K562 (cell line): ENCODE measurements around the gene SLC37A3. TPM values are rescaled to one million over a fixed set of nuclear protein-coding genes. Genes with fewer than 3 reads are reported as not detected.

Experiments
- ATAC-seq: fragments of 200-7000 bp; cut with Tn5 transposase; 3 replicates; pipeline ENCODE4 v1.9.1; 2020; ENCODE audit warnings: moderate library complexity
- BruUV-seq: library from RNA; stranded (reverse); fragments of 400-500 nt; replicated peaks from 2 replicates; lab custom pipeline; 2021; lab: Mats Ljungman, UMichigan
- CTCF ChIA-PET: fragments of 300-600 bp; formaldehyde crosslinking; extraction: SDS; loops from one replicate; lab custom pipeline; 2021; ENCODE audit warnings: low intra/inter-chr PET ratio; lab: Yijun Ruan, JAX
- POLR2A ChIA-PET: fragments of 300-600, 350-650 bp; sonication (Branson Sonifier 250); formaldehyde crosslinking; extraction: SDS; loops from one replicate; lab custom pipeline; 2021; ENCODE audit warnings: antibody characterized with exemption, inconsistent platforms; lab: Yijun Ruan, JAX
- DNase-seq, 4 experiments: peaks; one replicate each; pipeline versions ENCODE4 v3.0.0 to v3.0.0-alpha.2; 2011 to 2018; ENCODE audit warnings: low spot score in 3 of 4, mixed read lengths in 3 of 4; ENCODE audit errors: extremely low read depth in 1 of 4
- FAIRE-seq: peaks from 2 replicates; lab custom pipeline; 2011; peaks lifted over from hg19 to GRCh38; lab: Jason Lieb, UNC
- H2AFZ ChIP-seq: 2 replicates; pipeline ENCODE4 v1.6.0; 2011; ENCODE audit warnings: low read depth, low read length, control low read depth, inconsistent platforms
- H3K27ac ChIP-seq: fragments of 200-600 bp; 3 replicates; pipeline ENCODE4 v1.8.0; 2011; ENCODE audit warnings: low read depth, mild to moderate bottlenecking, control low read depth, inconsistent platforms, low read length, moderate library complexity, mixed read lengths; ENCODE audit errors: extremely low read depth
- H3K27me3 ChIP-seq, 2 experiments: fragments of 300-600 bp in 1 of 2; 2 replicates in 1 of 2; 3 replicates in 1 of 2; pipeline versions ENCODE4 v1.6.0 to v1.8.0; 2011; ENCODE audit warnings: inconsistent platforms in 2 of 2, low read length in 2 of 2, mild to moderate bottlenecking in 1 of 2, mixed read lengths in 1 of 2, moderate library complexity in 1 of 2; ENCODE audit not compliant: control insufficient read depth in 2 of 2, insufficient read depth in 2 of 2
- H3K36me3 ChIP-seq: fragments of 300-600 bp; 3 replicates; pipeline ENCODE4 v1.8.0; 2011; ENCODE audit warnings: mild to moderate bottlenecking, low read length, inconsistent platforms; ENCODE audit not compliant: control insufficient read depth, insufficient read depth
- H3K4me1 ChIP-seq, 2 experiments: fragments of 200-600 bp in 1 of 2; replicated peaks in 1 of 2; 2 replicates in 1 of 2; 3 replicates in 1 of 2; pipeline versions ENCODE4 v1.5.1 to v1.8.0; 2011; ENCODE audit warnings: inconsistent platforms in 2 of 2, low read length in 2 of 2, mild to moderate bottlenecking in 1 of 2, mixed read lengths in 1 of 2, moderate library complexity in 1 of 2; ENCODE audit not compliant: control insufficient read depth in 2 of 2, insufficient read depth in 2 of 2
- H3K4me2 ChIP-seq: 2 replicates; pipeline ENCODE4 v1.6.1; 2011; ENCODE audit warnings: low read length, control low read depth, inconsistent platforms, mixed read lengths; ENCODE audit not compliant: insufficient read depth
- H3K4me3 ChIP-seq: fragments of 200-600 bp; sonication (generic), shearing (Covaris generic); 2 replicates; pipeline ENCODE4 v1.5.1; 2016; ENCODE audit warnings: control low read depth, inconsistent platforms
- H3K79me2 ChIP-seq: fragments of 200-600 bp; 3 replicates; pipeline ENCODE4 v1.8.0; 2011; ENCODE audit warnings: low read length, inconsistent platforms; ENCODE audit not compliant: control insufficient read depth, insufficient read depth
- H3K9ac ChIP-seq, 2 experiments: 2 replicates each; pipeline versions ENCODE4 v1.6.0 to v1.6.1; 2011; ENCODE audit warnings: low read depth in 2 of 2, low read length in 2 of 2, control low read depth in 1 of 2, inconsistent platforms in 1 of 2, mild to moderate bottlenecking in 1 of 2, mixed read lengths in 1 of 2; ENCODE audit not compliant: insufficient read depth in 1 of 2
- H3K9me1 ChIP-seq: one replicate; pipeline ENCODE4 v1.6.0; 2011; ENCODE audit warnings: inconsistent platforms, mild to moderate bottlenecking, low read length, moderate library complexity; ENCODE audit not compliant: control insufficient read depth, insufficient read depth
- H3K9me3 ChIP-seq: replicated peaks from 2 replicates; pipeline ENCODE4 v1.5.1; 2011; ENCODE audit warnings: low read depth, low read length, inconsistent platforms; ENCODE audit not compliant: control insufficient read depth, insufficient read depth
- H4K20me1 ChIP-seq: replicated peaks from 2 replicates; pipeline ENCODE4 v1.6.1; 2011; ENCODE audit warnings: low read length, inconsistent platforms, mixed read lengths; ENCODE audit not compliant: control insufficient read depth, insufficient read depth
- IRF2 ChIP-seq: sonication (generic); formaldehyde crosslinking; IDR thresholded peaks from 2 replicates; pipeline ENCODE4 v1.8.1; 2022; ENCODE audit warnings: mild to moderate bottlenecking, missing genetic modification reagents
- MEF2A ChIP-seq: IDR thresholded peaks from 2 replicates; pipeline ENCODE4 v1.6.1; 2011; ENCODE audit warnings: low read depth, mild to moderate bottlenecking, low read length, moderate library complexity; ENCODE audit not compliant: control insufficient read depth
- OTX1 ChIP-seq: fragments of 450-650 bp; formaldehyde crosslinking; IDR thresholded peaks from 2 replicates; pipeline ENCODE4 v1.4.0; 2022; ENCODE audit warnings: mild to moderate bottlenecking
- SETDB1 ChIP-seq: IDR thresholded peaks from one replicate; pipeline ENCODE4 v1.6.1; 2012; ENCODE audit warnings: low read length, control low read depth, inconsistent platforms
- SREBF1 ChIP-seq: fragments of 150-350 bp; IDR thresholded peaks from 2 replicates; pipeline ENCODE4 v1.6.1; 2014; ENCODE audit warnings: antibody characterized with exemption, low read depth, low read length, borderline replicate concordance
- TBL1XR1 ChIP-seq, 2 experiments: IDR thresholded peaks; 2 replicates each; pipeline ENCODE4 v1.6.1; 2012; ENCODE audit warnings: improper control_type of control experiment in 2 of 2, low read length in 2 of 2, mild to moderate bottlenecking in 1 of 2
- ZNF695 ChIP-seq: fragments of 450-650 bp; formaldehyde crosslinking; IDR thresholded peaks from 2 replicates; pipeline ENCODE4 v1.4.0; 2020; ENCODE audit warnings: mild to moderate bottlenecking, moderate library complexity
- WGBS: fragments of 100-300 bp; shearing (Covaris generic); methylation state at CpG from one replicate; pipeline ENCODE4 v1.1.6; 2016; ENCODE audit warnings: low coverage, mixed read lengths; ENCODE audit not compliant: insufficient coverage; ENCODE audit errors: missing lambda C conversion rate; 5-methylcytosine and 5-hydroxymethylcytosine counted together
- in situ Hi-C: fragments of 300-500 bp; cut with MboI; formaldehyde crosslinking; loops from 4 replicates; pipeline ENCODE4 v1.15.0; 2018; ENCODE audit warnings: inconsistent platforms, mixed read lengths
- intact Hi-C: fragments of 100-400 bp; cut with micrococcal nuclease; formaldehyde crosslinking; loops from 2 replicates; pipeline ENCODE4 v1.14.2; 2022
- polyA plus RNA-seq, 8 experiments: library from polyadenylated mRNA; depleted of rRNA in 4 of 8; stranded (reverse) in 5 of 8; unstranded in 3 of 8; fragments of >200 nt; fragmentation: Nextera tagmentation in 2 of 8; fragmentation: Illumina TruSeq in 1 of 8; extraction: Ambion mirVana in 2 of 8; extraction: Trizol in 1 of 8; gene quantifications; 2 replicates each; pipeline versions ENCODE4 v1.2.1 to v1.2.3, GENCODE V29; 2011 to 2014; ENCODE audit warnings: inconsistent platforms in 1 of 8, missing spikeins in 1 of 8
- total RNA-seq, 7 experiments: library from RNA; depleted of rRNA in 6 of 7; stranded (reverse); fragments of >200 nt in 6 of 7; fragmentation: Illumina TruSeq in 2 of 7; extraction: Trizol in 2 of 7; gene quantifications; 2 replicates each; pipeline versions ENCODE4 v1.2.1 to v1.2.3, GENCODE V29; 2011 to 2021; ENCODE audit warnings: low replicate concordance in 1 of 7

SLC37A3 gene
- total and polyA plus RNA-seq, 9 of the 15 experiments (the other 6 are each of a cell fraction or from before 2014, with no cell fraction given) = 11.7 to 59.1 (median 26.8) TPM

DNA sequence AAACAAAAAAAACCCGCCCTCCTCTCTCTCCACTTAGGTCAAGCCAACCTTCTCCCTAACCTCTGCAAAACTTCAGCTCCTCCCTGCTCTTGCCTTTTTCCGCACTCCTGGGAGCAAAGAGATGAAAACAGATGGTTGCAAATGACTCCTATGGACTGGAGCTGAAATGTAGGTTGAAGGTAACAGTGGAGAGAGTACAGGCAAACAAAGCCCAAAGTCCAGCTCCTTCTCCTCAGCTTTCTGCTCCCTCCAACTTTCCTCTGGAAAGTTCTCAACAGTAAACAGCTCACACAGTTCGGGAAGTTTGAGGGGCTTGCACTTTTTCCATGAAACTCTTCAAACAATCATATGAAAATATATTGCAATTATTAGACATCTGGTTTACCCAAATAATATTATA is 90.3 kb downstream of the SLC37A3 start:
- BruUV-seq = no TSS peak
- Histone ChIP-seq H3K4me3 (no peak overlapping the region), H3K27me3 (no peaks in the 10 kb centered on the region), H3K4me1 (no peaks in the 10 kb centered on the region), H3K36me3 (no peaks in the 10 kb centered on the region), H3K4me2 (no peak overlapping the region), H3K9me3 (peaks cover 7% of the 10 kb centered on the region), H3K79me2 (no peaks in the 10 kb centered on the region), H3K9me1 (no peaks in the 10 kb centered on the region), H2AFZ (0 out of 2 replicates have a peak overlapping the region, but pooled peaks have one; percentile 14), H4K20me1 (no peaks in the 10 kb centered on the region), H3K27ac (no peak overlapping the region), H3K9ac (no peak overlapping the region)
- TF ChIP-seq ZNF695 = no peak
- TF ChIP-seq TBL1XR1 (IDR thresholded peaks at IDR 0.05; ENCODE audit: low read length in 2 of 2) = no peak
- TF ChIP-seq SREBF1 = no peak
- TF ChIP-seq IRF2 (CRISPR knock-in tag) = no peak
- TF ChIP-seq OTX1 = no peak
- no peak for TF ChIP-seq MEF2A
- TF ChIP-seq SETDB1 = no peak
- ChIA-PET CTCF (interaction anchor here (0.6 kb wide), 1 partner anchor 280 kb away, joined by 3 read pairs; no protein-coding TSS in a partner anchor), POLR2A (interaction anchor here (1.0 to 1.5 kb wide), 3 partner anchors 8 to 23 kb away, joined by 4 to 6 read pairs (median 6); no protein-coding TSS in a partner anchor)
- in situ Hi-C loops = no loop called here
- ATAC-seq = no peak
- no peak for DNase-seq
- FAIRE-seq = no peak
- WGBS = 42% methylated on average over 3 of the region's 3 CpGs
- intact Hi-C loops = no loop called here
